HUES6 (cell line): Measurements from ENCODE around the gene NUP155.
A peak's percentile ranks its signal among the peaks of the same experiment; 100 is the strongest.
"Not testable (repeated sequence)": the region's sequence is repeated elsewhere in the genome, so short reads cannot be mapped to it uniquely, and the experiment has no call there.

Experiments
- H3K27ac ChIP-seq: 2 replicates; pipeline ENCODE4 v1.7.0; 2013; ENCODE audit warnings: low read depth, mild to moderate bottlenecking, low read length, inconsistent platforms
- H3K27me3 ChIP-seq: 2 replicates; pipeline ENCODE4 v1.6.1; 2013; ENCODE audit warnings: low read length; ENCODE audit not compliant: control insufficient read depth, insufficient read depth
- H3K36me3 ChIP-seq: 2 replicates; pipeline ENCODE4 v1.6.1; 2013; ENCODE audit warnings: low read length; ENCODE audit not compliant: control insufficient read depth, insufficient read depth
- H3K4me1 ChIP-seq: 2 replicates; pipeline ENCODE4 v1.6.1; 2013; ENCODE audit warnings: low read length; ENCODE audit not compliant: control insufficient read depth, insufficient read depth
- H3K4me3 ChIP-seq: 2 replicates; pipeline ENCODE4 v1.5.1; 2013; ENCODE audit warnings: low read depth, low read length
- H3K9ac ChIP-seq: one replicate; pipeline ENCODE4 v1.6.1; 2013; ENCODE audit warnings: mild to moderate bottlenecking, low read length
- H3K9me3 ChIP-seq: 2 replicates; pipeline ENCODE4 v1.6.1; 2013; ENCODE audit warnings: low read depth, low read length; ENCODE audit not compliant: control insufficient read depth, insufficient read depth

The NUP155 gene

GRCh38 chr5:37283214-37283820, 87.6 kb downstream of the NUP155 start:
- Histone ChIP-seq H3K36me3 (peaks cover 2% of the 10 kb centered on the region), H3K9ac (no peak overlapping the region), H3K9me3 (peaks cover 61% of the 10 kb centered on the region), H3K4me1 (no peaks in the 10 kb centered on the region), H3K4me3 (no peak overlapping the region), H3K27me3 (no peaks in the 10 kb centered on the region), H3K27ac (no peak overlapping the region)

- peaks cover 23% of the 10 kb centered on the region for H3K9me3 ChIP-seq
- H3K36me3 ChIP-seq, result no peaks in the 10 kb centered on the region
- no peak overlapping the region for H3K4me3 ChIP-seq
- no peak overlapping the region for H3K9ac ChIP-seq
- peaks cover 5% of the 10 kb centered on the region for H3K4me1 ChIP-seq
- no peak overlapping the region for H3K27ac ChIP-seq
- no peaks in the 10 kb centered on the region for H3K27me3 ChIP-seq
Observed at GRCh38 chr5:37275511-37275910, 95.4 kb downstream of the NUP155 start.

DNA sequence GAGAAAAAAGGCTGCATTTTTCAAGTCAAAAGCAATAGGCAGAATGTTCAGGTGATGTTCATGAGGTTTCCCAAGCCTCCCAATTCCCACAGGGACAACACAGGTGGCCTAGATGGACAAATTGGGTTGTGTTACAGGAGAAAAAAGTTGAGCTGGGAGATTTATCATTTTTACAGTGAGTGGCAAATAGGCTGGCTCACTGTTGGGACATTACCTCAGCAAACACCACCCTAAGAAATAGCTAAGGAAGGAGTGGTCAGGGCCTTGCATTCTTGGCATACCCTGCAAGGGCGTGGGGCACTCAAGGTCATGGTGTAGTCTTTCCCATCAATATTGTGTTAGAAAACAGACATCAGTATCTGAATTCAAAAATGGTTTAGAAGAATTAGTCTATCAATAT, 98.4 kb downstream of the NUP155 start:
- H3K9ac ChIP-seq, result peak overlapping the region; percentile 24

DNA sequence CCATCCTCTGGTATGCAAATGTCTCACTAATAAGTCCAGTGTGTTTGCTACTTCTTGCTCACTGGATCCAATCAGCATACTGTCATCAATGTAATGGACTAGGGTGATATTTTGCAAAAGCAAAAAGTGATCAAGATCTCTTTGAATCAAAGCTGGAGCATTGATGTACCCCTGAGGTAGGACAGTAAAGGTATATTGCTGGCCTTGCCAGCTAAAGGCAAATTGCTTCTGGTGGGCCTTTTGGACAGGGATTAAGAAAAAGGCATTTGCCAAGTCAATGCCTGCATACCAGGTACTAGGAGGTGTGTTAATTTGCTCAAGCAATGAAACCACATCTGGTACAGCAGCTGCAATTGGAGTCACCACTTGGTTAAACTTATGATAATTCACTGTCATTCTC, 102.8 kb downstream of the NUP155 start:
- not testable (repeated sequence) for H3K4me3 ChIP-seq, H3K9ac ChIP-seq, H3K36me3 ChIP-seq, H3K27me3 ChIP-seq, H3K27ac ChIP-seq, H3K4me1 ChIP-seq
- peaks cover 13% of the 10 kb centered on the region; the same call in 1 of the 2 replicates for H3K9me3 ChIP-seq

More for the DNA sequence above, 98.4 kb downstream of the NUP155 start:
- no peaks in the 10 kb centered on the region for H3K36me3 ChIP-seq
- peaks cover 13% of the 10 kb centered on the region; the same call in 1 of the 2 replicates for H3K9me3 ChIP-seq
- no peak overlapping the region for H3K4me3 ChIP-seq
- no peak overlapping the region for H3K27ac ChIP-seq
- no peaks in the 10 kb centered on the region for H3K27me3 ChIP-seq
- H3K4me1 ChIP-seq, result peaks cover 5% of the 10 kb centered on the region

GRCh38 chr5:37255774-37256358, 115.0 kb downstream of the NUP155 start:
- Histone ChIP-seq H3K27ac (no peak overlapping the region), H3K9me3 (no peaks in the 10 kb centered on the region), H3K36me3 (no peaks in the 10 kb centered on the region), H3K4me1 (no peaks in the 10 kb centered on the region), H3K4me3 (no peak overlapping the region), H3K9ac (no peak overlapping the region), H3K27me3 (no peaks in the 10 kb centered on the region)

DNA sequence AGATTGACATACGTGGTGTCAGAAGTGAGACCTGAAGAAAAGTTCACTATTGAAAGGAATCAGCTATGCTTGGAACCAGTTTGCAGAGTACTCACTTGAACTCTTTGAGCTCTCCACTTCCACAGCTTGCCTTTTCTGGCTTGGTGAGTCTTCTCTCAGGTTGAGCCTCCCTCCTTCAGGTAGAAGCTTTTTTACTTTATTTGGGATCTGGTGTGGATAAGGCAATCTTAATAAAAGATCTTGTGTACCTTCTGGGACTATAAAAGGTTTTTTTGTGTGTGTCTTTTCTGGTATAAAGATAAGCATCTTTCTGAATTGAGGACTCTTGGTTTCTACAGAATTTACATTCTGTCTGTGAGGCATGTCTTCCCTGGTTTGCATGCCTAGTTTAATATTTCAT, 116.3 kb downstream of the NUP155 start:
- H3K4me1 ChIP-seq, result 0 out of 2 replicates have a peak, but pooled peaks cover 5% of the 10 kb centered on the region
- no peaks in the 10 kb centered on the region for H3K27me3 ChIP-seq
- no peaks in the 10 kb centered on the region for H3K9me3 ChIP-seq
- H3K36me3 ChIP-seq, result no peaks in the 10 kb centered on the region
- no peak overlapping the region for H3K4me3 ChIP-seq
- H3K9ac ChIP-seq, result no peak overlapping the region
- no peak overlapping the region for H3K27ac ChIP-seq

DNA sequence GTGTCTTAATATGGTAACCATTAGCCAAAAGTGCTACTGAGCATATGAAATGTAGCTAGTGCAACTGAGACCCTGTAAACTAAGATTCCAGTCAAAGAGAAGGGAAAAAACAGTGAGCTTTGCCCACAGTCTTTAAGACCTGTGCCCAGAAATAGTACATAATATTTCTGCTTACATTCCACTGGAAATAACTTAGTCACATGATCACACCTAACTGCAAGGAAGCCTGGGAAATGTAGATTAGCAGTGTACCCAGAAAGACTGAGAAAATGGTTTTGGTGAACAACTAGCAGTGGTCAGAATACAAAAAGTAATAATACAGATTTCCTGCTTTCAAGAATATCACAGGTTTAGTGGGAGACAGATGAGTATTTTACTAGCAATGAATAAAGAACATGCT, 119.2 kb downstream of the NUP155 start:
- Histone ChIP-seq H3K27ac (no peak overlapping the region), H3K9ac (no peak overlapping the region), H3K9me3 (no peaks in the 10 kb centered on the region), H3K36me3 (no peaks in the 10 kb centered on the region), H3K27me3 (no peaks in the 10 kb centered on the region), H3K4me3 (no peak overlapping the region), H3K4me1 (0 out of 2 replicates have a peak, but pooled peaks cover 5% of the 10 kb centered on the region)

GRCh38 chr5:37249815-37250164, 121.1 kb downstream of the NUP155 start:
- no peaks in the 10 kb centered on the region for H3K9me3 ChIP-seq
- H3K4me3 ChIP-seq, result peak overlapping the region; percentile 82
- H3K27ac ChIP-seq, result no peak overlapping the region
- no peaks in the 10 kb centered on the region for H3K27me3 ChIP-seq
- H3K36me3 ChIP-seq, result no peaks in the 10 kb centered on the region
- peak overlapping the region; percentile 86 for H3K9ac ChIP-seq
- H3K4me1 ChIP-seq, result 0 out of 2 replicates have a peak, but pooled peaks cover 5% of the 10 kb centered on the region

DNA sequence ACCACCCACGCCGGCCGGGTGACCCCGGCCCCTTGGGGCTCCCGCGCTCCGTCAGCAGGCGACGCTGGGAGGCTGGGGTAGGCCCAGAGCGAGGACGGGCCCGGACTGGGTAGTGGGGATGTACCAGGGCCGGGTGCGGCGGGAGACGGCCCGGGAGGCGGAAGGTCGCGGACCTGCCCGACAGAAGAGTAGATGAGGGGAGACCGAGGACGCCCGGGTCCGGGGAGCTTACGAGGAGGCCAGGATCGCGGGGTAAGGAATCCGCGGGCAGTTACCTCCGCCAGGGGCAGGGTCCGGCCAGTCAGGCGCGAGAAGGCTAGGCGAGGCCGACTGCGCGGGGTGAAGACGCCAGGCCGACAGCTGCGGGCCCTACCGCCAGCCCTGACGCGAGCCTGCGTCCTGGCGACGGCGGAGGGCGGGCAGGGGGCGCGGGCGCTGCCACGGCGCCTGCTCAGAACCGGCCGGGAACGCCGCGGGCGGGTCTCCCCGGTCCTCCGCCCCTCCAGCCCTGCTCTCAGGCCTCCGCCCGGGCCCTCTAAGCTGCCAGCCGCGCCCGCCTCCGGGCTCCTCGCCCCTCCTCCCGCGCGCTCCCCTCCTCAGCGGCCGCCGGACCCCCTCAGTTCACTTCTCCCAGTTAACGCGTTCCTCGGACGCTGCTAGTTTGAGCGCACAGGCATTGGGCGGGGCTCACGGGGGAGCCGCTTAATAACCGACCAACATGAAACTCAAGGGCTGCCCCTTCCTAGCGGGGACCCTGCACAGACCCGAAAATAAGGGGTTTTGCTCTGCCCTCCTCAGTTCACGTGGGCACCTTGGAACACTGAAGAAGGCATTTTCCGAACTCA, 121.7 kb downstream of the NUP155 start, which contains the start of gene CPLANE1:
CPLANE1 (minus strand) TSS at position 407 of the 845 bp plus-strand sequence. CDS start 1,678 bp downstream, outside the sequence.
- Histone ChIP-seq H3K9ac (peak within 1 kb of the TSS; percentile 86), H3K4me3 (peak within 1 kb of the TSS; percentile 82), H3K27ac (peak within 1 kb of the TSS; percentile 72; the same call in 1 of the 2 replicates), H3K4me1 (0 out of 2 replicates have a peak, but pooled peaks cover 5% of the 10 kb centered on the region), H3K9me3 (no peaks in the 10 kb centered on the region), H3K36me3 (no peaks in the 10 kb centered on the region), H3K27me3 (no peaks in the 10 kb centered on the region)

GRCh38 chr5:37248421-37248969, 122.4 kb downstream of the NUP155 start:
- Histone ChIP-seq H3K27ac (peak overlapping the region; percentile 72; the same call in 1 of the 2 replicates), H3K9me3 (no peaks in the 10 kb centered on the region), H3K9ac (peak overlapping the region; percentile 86), H3K4me1 (0 out of 2 replicates have a peak, but pooled peaks cover 5% of the 10 kb centered on the region), H3K36me3 (no peaks in the 10 kb centered on the region), H3K4me3 (peak overlapping the region; percentile 82), H3K27me3 (no peaks in the 10 kb centered on the region)
